ENCODE measurements around the gene ADH4. TPM values are rescaled to one million over a fixed set of nuclear protein-coding genes. Genes with fewer than 3 reads are reported as not detected.

Gene ADH4
- total RNA-seq, 1 experiment from 2014 or later, result not detected

- POLR2A ChIA-PET (ENCODE audit: unreplicated experiment), result no interaction called here
- Histone ChIP-seq H3F3A (ENCODE audit: low read length, unreplicated experiment) (no peaks in the 10 kb centered on the region), H3K9me2 (replicated peaks; ENCODE audit: low read length) (no peaks in the 10 kb centered on the region), H3K9ac (ENCODE audit: low read length) (no peak overlapping the region), H3K4me1 (ENCODE audit: insufficient read depth, low read length) (no peaks in the 10 kb centered on the region), H4K20me1 (ENCODE audit: low read length) (no peaks in the 10 kb centered on the region), H3K27ac (ENCODE audit: low read length) (no peak overlapping the region), H3K36me3 (ENCODE audit: low read depth, low read length) (no peaks in the 10 kb centered on the region), H3K79me2 (ENCODE audit: low read length) (no peaks in the 10 kb centered on the region), H3K9me3 (ENCODE audit: low read length) (no peaks in the 10 kb centered on the region), H3K4me2 (ENCODE audit: low read length) (no peak overlapping the region), H2AFZ (ENCODE audit: low read length) (no peak overlapping the region), H3K27me3 (ENCODE audit: low read length) (no peaks in the 10 kb centered on the region), H3K4me3 (ENCODE audit: low read length) (no peak overlapping the region)
- ATAC-seq, result no peak
- CTCF ChIA-PET, result no interaction called here
- no TSS peak for BruUV-seq (replicated peaks)
- TF ChIP-seq CTCF (conservative IDR thresholded peaks at IDR 0.05; ENCODE audit: low read depth, low read length), result no peak
- no peak for TF ChIP-seq EZH2 (IDR thresholded peaks at IDR 0.05; ENCODE audit: low read length, unreplicated experiment)
- no peak for TF ChIP-seq EZH2phosphoT487 (IDR thresholded peaks at IDR 0.05; ENCODE audit: borderline replicate concordance, low read length)
- intact Hi-C loops (cut with micrococcal nuclease), result no loop called here
- DNase-seq, result no peak
These were observed 41.9 kb upstream of the ADH4 start for GRCh38 chr4:99186029-99186428.

GRCh38 chr4:99185581-99185980 lies 41.5 kb upstream of the ADH4 start:
- intact Hi-C loops (cut with micrococcal nuclease), result no loop called here
- ChIA-PET CTCF (no interaction called here), POLR2A (ENCODE audit: unreplicated experiment) (no interaction called here)
- no peak for DNase-seq
- no peak overlapping the region for H3K27ac ChIP-seq (ENCODE audit: low read length)
- H3K4me1 ChIP-seq (ENCODE audit: insufficient read depth, low read length), result no peaks in the 10 kb centered on the region
- no peaks in the 10 kb centered on the region for H3K9me2 ChIP-seq (replicated peaks; ENCODE audit: low read length)
- H3K4me2 ChIP-seq (ENCODE audit: low read length), result no peak overlapping the region
- ATAC-seq, result no peak
- no peak overlapping the region for H3K9ac ChIP-seq (ENCODE audit: low read length)
- no peak overlapping the region for H3K4me3 ChIP-seq (ENCODE audit: low read length)
- TF ChIP-seq EZH2phosphoT487 (IDR thresholded peaks at IDR 0.05; ENCODE audit: borderline replicate concordance, low read length) (no peak), EZH2 (IDR thresholded peaks at IDR 0.05; ENCODE audit: low read length, unreplicated experiment) (no peak), CTCF (conservative IDR thresholded peaks at IDR 0.05; ENCODE audit: low read depth, low read length) (no peak)
- no peaks in the 10 kb centered on the region for H3F3A ChIP-seq (ENCODE audit: low read length, unreplicated experiment)
- H3K79me2 ChIP-seq (ENCODE audit: low read length), result no peaks in the 10 kb centered on the region
- BruUV-seq (replicated peaks), result no TSS peak
- no peaks in the 10 kb centered on the region for H3K9me3 ChIP-seq (ENCODE audit: low read length)
- H3K36me3 ChIP-seq (ENCODE audit: low read depth, low read length), result no peaks in the 10 kb centered on the region
- H4K20me1 ChIP-seq (ENCODE audit: low read length), result no peaks in the 10 kb centered on the region
- H2AFZ ChIP-seq (ENCODE audit: low read length), result no peak overlapping the region
- no peaks in the 10 kb centered on the region for H3K27me3 ChIP-seq (ENCODE audit: low read length)

GRCh38 chr4:99180382-99181070 lies 36.4 kb upstream of the ADH4 start:
- no peak for TF ChIP-seq EZH2phosphoT487 (IDR thresholded peaks at IDR 0.05; ENCODE audit: borderline replicate concordance, low read length)
- no peak for TF ChIP-seq CTCF (conservative IDR thresholded peaks at IDR 0.05; ENCODE audit: low read depth, low read length)
- no peak for TF ChIP-seq EZH2 (IDR thresholded peaks at IDR 0.05; ENCODE audit: low read length, unreplicated experiment)
- no peak for ATAC-seq
- no peak overlapping the region for H3K9ac ChIP-seq (ENCODE audit: low read length)
- H2AFZ ChIP-seq (ENCODE audit: low read length), result no peak overlapping the region
- H3K27me3 ChIP-seq (ENCODE audit: low read length), result no peaks in the 10 kb centered on the region
- H3K4me3 ChIP-seq (ENCODE audit: low read length), result no peak overlapping the region
- H3K4me2 ChIP-seq (ENCODE audit: low read length), result no peak overlapping the region
- ChIA-PET POLR2A (ENCODE audit: unreplicated experiment) (no interaction called here), CTCF (no interaction called here)
- H3K9me3 ChIP-seq (ENCODE audit: low read length), result no peaks in the 10 kb centered on the region
- BruUV-seq (replicated peaks), result no TSS peak
- no peaks in the 10 kb centered on the region for H3K4me1 ChIP-seq (ENCODE audit: insufficient read depth, low read length)
- H4K20me1 ChIP-seq (ENCODE audit: low read length), result no peaks in the 10 kb centered on the region
- H3K27ac ChIP-seq (ENCODE audit: low read length), result no peak overlapping the region
- intact Hi-C loops (cut with micrococcal nuclease), result no loop called here
- DNase-seq, result peak; percentile 68
- no peaks in the 10 kb centered on the region for H3K9me2 ChIP-seq (replicated peaks; ENCODE audit: low read length)
- no peaks in the 10 kb centered on the region for H3K79me2 ChIP-seq (ENCODE audit: low read length)
- no peaks in the 10 kb centered on the region for H3F3A ChIP-seq (ENCODE audit: low read length, unreplicated experiment)
- no peaks in the 10 kb centered on the region for H3K36me3 ChIP-seq (ENCODE audit: low read depth, low read length)

Measured in PC-3 (cell line).